Natural killer cell (primary cell): Measurements from ENCODE around the gene VAMP4. TPM values are rescaled to one million over a fixed set of nuclear protein-coding genes. Genes with fewer than 3 reads are reported as not detected.
"Not testable (repeated sequence)": the region's sequence is repeated elsewhere in the genome, so short reads cannot be mapped to it uniquely, and the experiment has no call there.

Experiments
- ATAC-seq, 3 donors: fragments of 150-1000 bp in 2 of 3; fragments of 200-7000 bp in 1 of 3; cut with Tn5 transposase; 1 replicate in 1 of 3; 2 replicates in 2 of 3; pipeline ENCODE4 v1.10.0; 2021; ENCODE audit warnings: mild to moderate bottlenecking in 2 of 3, moderate library complexity in 2 of 3
- DNase-seq, 2 donors: peaks; one replicate each; pipeline versions ENCODE4 v3.0.0 to v3.0.0-alpha.2; 2013 to 2021; ENCODE audit warnings: mixed read lengths in 1 of 2
- H3K27ac ChIP-seq: one replicate; pipeline ENCODE4 v1.5.1; 2013; ENCODE audit warnings: mild to moderate bottlenecking, low read length
- H3K27me3 ChIP-seq: one replicate; pipeline ENCODE4 v1.6.1; 2013; ENCODE audit warnings: low read length; ENCODE audit not compliant: control insufficient read depth, insufficient read depth
- H3K36me3 ChIP-seq: one replicate; pipeline ENCODE4 v1.6.1; 2013; ENCODE audit warnings: low read length; ENCODE audit not compliant: control insufficient read depth, insufficient read depth
- H3K4me1 ChIP-seq: one replicate; pipeline ENCODE4 v1.6.1; 2013; ENCODE audit warnings: low read length; ENCODE audit not compliant: control insufficient read depth, insufficient read depth
- H3K4me3 ChIP-seq: one replicate; pipeline ENCODE4 v1.5.1; 2013; ENCODE audit warnings: low read length
- H3K9me3 ChIP-seq: one replicate; pipeline ENCODE4 v1.6.1; 2013; ENCODE audit warnings: low read length; ENCODE audit not compliant: control insufficient read depth, insufficient read depth
- H3K27ac Mint-ChIP-seq, 2 donors: one replicate each; pipeline ENCODE4 v1.8.0; 2022; ENCODE audit warnings: mild to moderate bottlenecking in 2 of 2, mixed read lengths in 2 of 2, moderate library complexity in 1 of 2
- H3K27me3 Mint-ChIP-seq, 2 donors: one replicate each; pipeline ENCODE4 v1.8.0; 2022; ENCODE audit warnings: low read depth in 2 of 2, mixed read lengths in 2 of 2
- H3K36me3 Mint-ChIP-seq: one replicate; pipeline ENCODE4 v1.8.0; 2022; ENCODE audit warnings: mixed read lengths
- H3K4me1 Mint-ChIP-seq, 2 donors: one replicate each; pipeline ENCODE4 v1.8.0; 2022; ENCODE audit warnings: mixed read lengths in 2 of 2
- H3K4me3 Mint-ChIP-seq: one replicate; pipeline ENCODE4 v1.8.0; 2022; ENCODE audit warnings: mild to moderate bottlenecking, moderate library complexity, mixed read lengths
- H3K9me3 Mint-ChIP-seq, 2 donors: one replicate each; pipeline ENCODE4 v1.8.0; 2022; ENCODE audit warnings: mixed read lengths in 2 of 2
- CTCF ChIP-seq: fragments of 200-600 bp; IDR thresholded peaks from one replicate; pipeline ENCODE4 v1.8.0; 2022; ENCODE audit warnings: antibody characterized with exemption
- WGBS: methylation state at CpG from one replicate; pipeline ENCODE4 v1.1.7; 2013; ENCODE audit warnings: missing lambda C conversion rate; ENCODE audit not compliant: insufficient coverage; 5-methylcytosine and 5-hydroxymethylcytosine counted together
- intact Hi-C: fragments of 100-400 bp; cut with micrococcal nuclease; formaldehyde crosslinking; loops from one replicate; pipeline ENCODE4 v1.14.2; 2022
- total RNA-seq, 4 donors: library from RNA; stranded (reverse); fragments of 120-200 nt in 1 of 4; gene quantifications; one replicate each; pipeline versions ENCODE4 v1.2.3 to v1.2.4, GENCODE V29; 2013 to 2022

VAMP4 gene
- total RNA-seq, 3 donors from 2014 or later (not counting 1 experiment from before 2014, with no cell fraction given) = 17.5 to 24.2 (median 20.7) TPM

- peaks cover 0 to 6% of the 10 kb centered on the region in 2 donors for H3K4me1 Mint-ChIP-seq
- TF ChIP-seq CTCF = no peak
- H3K27ac Mint-ChIP-seq = no peak overlapping the region
- intact Hi-C loops = no loop called here
- DNase-seq (no peak), ATAC-seq (no peak)
- Histone ChIP-seq H3K27ac (no peak overlapping the region), H3K4me1 (no peaks in the 10 kb centered on the region), H3K27me3 (no peaks in the 10 kb centered on the region), H3K9me3 (no peaks in the 10 kb centered on the region), H3K4me3 (no peak overlapping the region), H3K36me3 (peaks cover 32% of the 10 kb centered on the region)
- H3K27me3 Mint-ChIP-seq = no peaks in the 10 kb centered on the region
- 100% methylated on average over 2 of the region's 4 CpGs for WGBS
- no peaks in the 10 kb centered on the region for H3K36me3 Mint-ChIP-seq
- no peaks in the 10 kb centered on the region for H3K9me3 Mint-ChIP-seq
- no peak overlapping the region for H3K4me3 Mint-ChIP-seq
Measured at GRCh38 chr1:171711643-171712042, 30.2 kb downstream of the VAMP4 start.

GRCh38 chr1:171707583-171707982, 34.3 kb downstream of the VAMP4 start:
- H3K4me1 Mint-ChIP-seq = peaks cover 0 to 4% of the 10 kb centered on the region in 2 donors
- H3K4me3 Mint-ChIP-seq = no peak overlapping the region
- Histone ChIP-seq H3K9me3 (no peaks in the 10 kb centered on the region), H3K4me3 (no peak overlapping the region), H3K36me3 (peaks cover 39% of the 10 kb centered on the region), H3K27ac (no peak overlapping the region), H3K4me1 (no peaks in the 10 kb centered on the region), H3K27me3 (no peaks in the 10 kb centered on the region)
- TF ChIP-seq CTCF = no peak
- intact Hi-C loops = no loop called here
- H3K36me3 Mint-ChIP-seq = no peaks in the 10 kb centered on the region
- 95% methylated on average over 2 of the region's 3 CpGs for WGBS
- DNase-seq (no peak), ATAC-seq (no peak)
- no peaks in the 10 kb centered on the region for H3K27me3 Mint-ChIP-seq
- no peaks in the 10 kb centered on the region for H3K9me3 Mint-ChIP-seq
- H3K27ac Mint-ChIP-seq = no peak overlapping the region

- Mint-ChIP-seq H3K9me3 (no peaks in the 10 kb centered on the region), H3K4me1 (no peaks in the 10 kb centered on the region), H3K27me3 (no peaks in the 10 kb centered on the region), H3K4me3 (no peak overlapping the region), H3K36me3 (peaks cover under 1% of the 10 kb centered on the region), H3K27ac (no peak overlapping the region)
- no peak overlapping the region for H3K27ac ChIP-seq
- no peaks in the 10 kb centered on the region for H3K9me3 ChIP-seq
- no peaks in the 10 kb centered on the region for H3K27me3 ChIP-seq
- DNase-seq = no peak
- peaks cover 38% of the 10 kb centered on the region for H3K36me3 ChIP-seq
- no peak overlapping the region for H3K4me3 ChIP-seq
- H3K4me1 ChIP-seq = no peaks in the 10 kb centered on the region
- intact Hi-C loops = no loop called here
- no peak for TF ChIP-seq CTCF
- no peak for ATAC-seq
Measured at GRCh38 chr1:171702598-171702997, 39.3 kb downstream of the VAMP4 start.

- no peak overlapping the region for H3K27ac ChIP-seq
- Mint-ChIP-seq H3K4me3 (no peak overlapping the region), H3K9me3 (peaks cover 5 to 10% of the 10 kb centered on the region in 2 donors), H3K27me3 (no peaks in the 10 kb centered on the region), H3K36me3 (peaks cover 7% of the 10 kb centered on the region), H3K4me1 (no peaks in the 10 kb centered on the region), H3K27ac (no peak overlapping the region)
- no peak for ATAC-seq
- no peak for TF ChIP-seq CTCF
- H3K27me3 ChIP-seq = no peaks in the 10 kb centered on the region
- H3K9me3 ChIP-seq = no peaks in the 10 kb centered on the region
- DNase-seq = no peak
- no peak overlapping the region for H3K4me3 ChIP-seq
- H3K36me3 ChIP-seq = peaks cover 12% of the 10 kb centered on the region
- intact Hi-C loops = no loop called here
- no peaks in the 10 kb centered on the region for H3K4me1 ChIP-seq
- 96% methylated on average over 2 of the region's 2 CpGs for WGBS
Measured at GRCh38 chr1:171699531-171699930, 42.3 kb downstream of the VAMP4 start.

GRCh38 chr1:171695772-171696171, 46.1 kb downstream of the VAMP4 start:
- H3K27me3 Mint-ChIP-seq, H3K27ac ChIP-seq, H3K4me3 Mint-ChIP-seq, H3K4me3 ChIP-seq, ATAC-seq, H3K36me3 ChIP-seq, DNase-seq, H3K4me1 ChIP-seq, H3K9me3 Mint-ChIP-seq, H3K9me3 ChIP-seq, H3K27ac Mint-ChIP-seq, H3K4me1 Mint-ChIP-seq, H3K36me3 Mint-ChIP-seq, intact Hi-C loops, H3K27me3 ChIP-seq: not testable (repeated sequence)
- WGBS = 96% methylated on average over 14 of the region's 14 CpGs

- not testable (repeated sequence) for DNase-seq, ATAC-seq
Measured at GRCh38 chr1:171693541-171693940, 48.3 kb downstream of the VAMP4 start.

More at GRCh38 chr1:171693541-171693940, 48.3 kb downstream of the VAMP4 start:
- H3K9me3 Mint-ChIP-seq = peaks cover 9 to 11% of the 10 kb centered on the region in 2 donors
- WGBS = 100% methylated on average over 8 of the region's 23 CpGs
- H3K36me3 Mint-ChIP-seq, H3K27ac Mint-ChIP-seq, H3K4me3 ChIP-seq, H3K27me3 ChIP-seq, H3K9me3 ChIP-seq, H3K4me1 ChIP-seq, H3K4me3 Mint-ChIP-seq, H3K27me3 Mint-ChIP-seq, H3K4me1 Mint-ChIP-seq, intact Hi-C loops, H3K27ac ChIP-seq, H3K36me3 ChIP-seq: not testable (repeated sequence)
